ENCODE results near the gene NCOR2. TPM values are rescaled to one million over a fixed set of nuclear protein-coding genes. Genes with fewer than 3 reads are reported as not detected.

Gene NCOR2
- total and polyA plus RNA-seq, 8 donors = 60.1 to 331 (median 96.4) TPM

DNA sequence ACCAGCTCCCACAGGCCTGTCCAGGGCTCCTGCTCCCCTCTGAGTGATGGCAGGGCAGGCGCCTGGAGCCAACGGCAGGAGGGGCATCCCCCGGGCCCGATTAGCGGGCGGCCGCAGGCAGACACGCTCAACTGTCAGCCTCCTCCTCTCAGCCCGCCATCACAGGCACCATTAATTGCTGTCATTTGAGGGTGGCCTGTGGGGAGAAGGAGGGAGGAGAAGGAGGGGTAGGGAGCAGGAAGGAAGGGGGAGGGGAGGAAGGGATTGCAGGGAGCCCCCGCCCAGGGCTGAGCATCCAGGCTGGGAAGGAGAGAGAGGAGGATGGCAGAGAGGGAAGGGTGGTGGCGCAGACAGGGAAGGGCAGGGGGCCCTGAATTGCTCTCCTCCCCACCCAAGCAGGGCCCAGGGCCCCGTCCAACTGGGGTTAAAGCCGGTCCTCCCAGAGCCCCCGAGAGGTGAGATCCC is 36.1 kb downstream of the NCOR2 start:
- no peak overlapping the region for H3K4me3 ChIP-seq
- peaks cover 0 to 23% of the 10 kb centered on the region in 2 donors for H3K36me3 ChIP-seq
- H3K9me3 ChIP-seq = no peaks in the 10 kb centered on the region
- peaks cover 0 to 13% of the 10 kb centered on the region in 2 donors for H3K4me1 ChIP-seq
- ATAC-seq (peak; percentile 11), DNase-seq (peak in 1 of 4 donors; percentile 59)
- intact Hi-C loops (cut with DNase I) = no loop called here
- H3K27ac ChIP-seq = no peak overlapping the region
- H3K27me3 ChIP-seq = no peaks in the 10 kb centered on the region
- no peak for TF ChIP-seq CTCF (IDR thresholded peaks at IDR 0.05)

- H3K27ac ChIP-seq = no peak overlapping the region
Measured at GRCh38 chr12:124530637-124531263, 36.7 kb downstream of the NCOR2 start.

DNA sequence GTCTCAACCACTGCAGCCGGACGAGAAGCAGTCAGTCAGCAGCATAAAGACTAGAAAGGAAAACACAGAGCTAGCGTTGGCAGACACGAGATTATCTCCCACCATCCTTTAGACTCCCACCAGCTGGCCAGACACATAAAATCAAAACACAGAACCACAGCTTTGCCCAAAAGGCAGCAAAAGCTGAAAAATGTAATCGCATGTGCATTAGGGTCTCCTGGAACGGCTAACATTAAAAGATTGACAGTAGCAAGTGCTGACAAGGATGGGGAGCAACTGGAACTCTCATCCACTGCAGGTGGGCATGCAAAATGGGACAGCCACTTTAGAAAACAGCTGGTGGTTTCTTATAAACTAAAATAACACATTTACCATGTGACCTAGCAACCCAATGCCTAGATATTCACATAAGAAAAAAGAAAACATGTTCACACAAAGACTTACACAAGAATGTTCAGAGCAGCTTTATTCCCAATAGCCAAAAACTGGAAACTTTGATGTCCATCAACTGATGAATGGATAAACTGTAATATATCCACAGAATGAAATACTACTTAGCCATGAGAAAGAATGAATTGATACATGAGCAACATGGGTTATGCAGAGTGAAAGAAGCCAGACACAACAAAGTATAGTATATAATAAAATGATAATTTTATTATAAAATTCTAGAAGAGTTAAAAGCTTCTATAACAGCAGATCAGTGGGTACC is 37.7 kb downstream of the NCOR2 start:
- Histone ChIP-seq H3K9me3 (no peaks in the 10 kb centered on the region), H3K27ac (no peak overlapping the region), H3K4me3 (no peak overlapping the region), H3K36me3 (peaks cover 0 to 25% of the 10 kb centered on the region in 2 donors), H3K27me3 (no peaks in the 10 kb centered on the region), H3K4me1 (peaks cover 0 to 12% of the 10 kb centered on the region in 2 donors)
- TF ChIP-seq CTCF (IDR thresholded peaks at IDR 0.05) = no peak
- ATAC-seq (no peak), DNase-seq (no peak)
- intact Hi-C loops (cut with DNase I) = no loop called here

More at GRCh38 chr12:124530637-124531263, 36.7 kb downstream of the NCOR2 start:
- ATAC-seq (no peak), DNase-seq (peak in 1 of 4 donors; percentile 51)
- Histone ChIP-seq H3K27me3 (no peaks in the 10 kb centered on the region), H3K9me3 (no peaks in the 10 kb centered on the region), H3K4me1 (peaks cover 0 to 13% of the 10 kb centered on the region in 2 donors), H3K4me3 (no peak overlapping the region), H3K36me3 (peaks cover 0 to 25% of the 10 kb centered on the region in 2 donors)
- intact Hi-C loops (cut with DNase I) = no loop called here
- no peak for TF ChIP-seq CTCF (IDR thresholded peaks at IDR 0.05)

DNA sequence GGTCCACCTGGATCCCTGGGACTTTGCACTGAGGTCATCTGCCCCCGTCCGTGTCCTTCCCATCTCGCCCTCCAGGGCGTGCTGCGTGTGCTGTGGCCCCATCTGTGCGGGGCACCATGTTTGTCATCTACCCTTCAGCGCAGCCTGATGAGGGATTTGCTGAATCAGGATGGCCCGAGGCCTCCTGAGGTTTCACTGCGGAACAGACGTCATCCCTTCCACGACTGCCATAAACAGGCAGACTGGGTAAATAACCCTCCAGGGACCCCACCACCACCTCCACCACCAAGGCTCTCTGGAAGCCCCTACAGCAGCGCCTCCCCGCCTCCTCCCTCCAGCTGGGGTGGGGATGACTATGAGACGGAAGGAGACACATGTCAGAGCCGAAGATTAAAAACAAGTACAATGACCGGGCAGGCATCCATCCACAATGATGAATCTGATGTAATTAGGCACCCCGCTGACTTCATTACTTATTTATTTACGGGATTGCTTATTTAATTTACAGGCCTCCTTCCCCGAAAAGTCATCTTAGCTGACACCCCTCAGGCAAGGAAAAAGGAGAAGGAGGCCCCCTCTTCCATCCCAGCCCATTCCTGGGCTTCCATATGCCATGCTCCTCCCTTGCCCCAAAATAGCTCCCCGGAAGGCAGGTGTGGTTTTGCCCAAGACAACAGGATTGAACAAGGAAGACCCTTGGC is 39.4 kb downstream of the NCOR2 start:
- Histone ChIP-seq H3K4me1 (peaks cover 7 to 22% of the 10 kb centered on the region in 2 donors), H3K36me3 (peaks cover 0 to 10% of the 10 kb centered on the region in 2 donors), H3K4me3 (no peak overlapping the region), H3K27ac (no peak overlapping the region), H3K9me3 (no peaks in the 10 kb centered on the region), H3K27me3 (no peaks in the 10 kb centered on the region)
- intact Hi-C loops (cut with DNase I) = no loop called here
- ATAC-seq (no peak), DNase-seq (peak in 1 of 4 donors; percentile 28)
- TF ChIP-seq CTCF (IDR thresholded peaks at IDR 0.05) = no peak

Data from left lung (tissue), 10 donors.